HCT116 (cell line): ENCODE measurements around the gene RASL11A. TPM values are rescaled to one million over a fixed set of nuclear protein-coding genes. Genes with fewer than 3 reads are reported as not detected.

Experiments used
- ATAC-seq: fragments of 200-7000 bp; cut with Tn5 transposase; 2 replicates; pipeline ENCODE4 v1.9.1; 2020; ENCODE audit warnings: mild to moderate bottlenecking, moderate library complexity
- BruUV-seq: library from RNA; stranded (reverse); fragments of 400-500 nt; replicated peaks from 2 replicates; lab custom pipeline; 2021; lab: Mats Ljungman, UMichigan
- CTCF ChIA-PET: fragments of 300-600 bp; sonication (Branson Sonifier 250); formaldehyde crosslinking; loops from one replicate; lab custom pipeline; 2021; ENCODE audit warnings: antibody characterized with exemption; lab: Charles Lee
- POLR2A ChIA-PET: fragments of 300-600, 350-600 bp; sonication (Branson Sonifier 250); formaldehyde crosslinking; loops from one replicate; lab custom pipeline; 2021; ENCODE audit warnings: antibody characterized with exemption; lab: Charles Lee
- RAD21 ChIA-PET, 2 experiments: fragments of 300-600 bp; sonication (Branson Sonifier 250); formaldehyde crosslinking; loops; one replicate each; lab custom pipeline; 2023; ENCODE audit warnings: low total read pairs in 2 of 2; ENCODE audit not compliant: uncharacterized antibody in 2 of 2, unreplicated experiment in 2 of 2, low non-redundant PET in 1 of 2; lab: Charles Lee
- DNase-seq: peaks from one replicate; pipeline ENCODE4 v3.0.0-alpha.2; 2010; ENCODE audit warnings: low read depth, low spot score
- H2AFZ ChIP-seq: fragments of 200-600 bp; shearing (Covaris generic), sonication (generic); 2 replicates; pipeline ENCODE4 v1.6.1; 2017; ENCODE audit warnings: low read depth, mixed run types, mixed read lengths, antibody characterized with exemption, low read length; ENCODE audit not compliant: poor library complexity, severe bottlenecking
- H3K27ac ChIP-seq: 2 replicates; pipeline ENCODE4 v1.5.1; 2012; ENCODE audit warnings: low read depth, low read length
- H3K27me3 ChIP-seq: fragments of 200-600 bp; sonication (generic); 2 replicates; pipeline ENCODE4 v1.6.1; 2016; ENCODE audit warnings: mixed run types, low read length, mixed read lengths; ENCODE audit not compliant: insufficient read depth
- H3K36me3 ChIP-seq, 2 experiments: fragments of 200-500 bp in 1 of 2; fragments of 200-600 bp in 1 of 2; sonication (Bioruptor generic) in 1 of 2; sonication (generic) in 1 of 2; 2 replicates each; pipeline versions ENCODE4 v1.5.1 to v1.6.1; 2014 to 2016; ENCODE audit warnings: low read length in 2 of 2, inconsistent platforms in 1 of 2, mixed read lengths in 1 of 2, mixed run types in 1 of 2; ENCODE audit not compliant: insufficient read depth in 2 of 2, control insufficient read depth in 1 of 2
- H3K4me1 ChIP-seq, 2 experiments: fragments of 200-600 bp in 1 of 2; sonication (generic) in 1 of 2; 2 replicates each; pipeline versions ENCODE4 v1.5.1 to v1.6.1; 2012 to 2017; ENCODE audit warnings: low read length in 2 of 2, inconsistent platforms in 1 of 2, mild to moderate bottlenecking in 1 of 2, mixed read lengths in 1 of 2, mixed run types in 1 of 2, moderate library complexity in 1 of 2; ENCODE audit not compliant: insufficient read depth in 2 of 2, control insufficient read depth in 1 of 2
- H3K4me2 ChIP-seq: fragments of 200-600 bp; sonication (generic); 2 replicates; pipeline ENCODE4 v1.6.1; 2017; ENCODE audit warnings: mixed run types, low read length, mixed read lengths
- H3K4me3 ChIP-seq, 2 experiments: fragments of 200-600 bp in 1 of 2; sonication (generic) in 1 of 2; replicated peaks in 1 of 2; 2 replicates each; pipeline ENCODE4 v1.5.1; 2011 to 2016; ENCODE audit warnings: low read length in 2 of 2, control low read depth in 1 of 2, low read depth in 1 of 2, mild to moderate bottlenecking in 1 of 2, mixed read lengths in 1 of 2, mixed run types in 1 of 2
- H3K79me2 ChIP-seq: fragments of 200-600 bp; sonication (generic); 2 replicates; pipeline ENCODE4 v1.6.1; 2017; ENCODE audit warnings: mild to moderate bottlenecking, mixed run types, low read length, moderate library complexity, mixed read lengths; ENCODE audit not compliant: insufficient read depth
- H3K9ac ChIP-seq: fragments of 200-600 bp; sonication (generic); 2 replicates; pipeline ENCODE4 v1.6.1; 2016; ENCODE audit warnings: low read length, mixed read lengths
- H3K9me2 ChIP-seq: fragments of 200-600 bp; sonication (generic), shearing (Covaris generic); 2 replicates; pipeline ENCODE4 v1.6.1; 2017; ENCODE audit warnings: mixed run types, mild to moderate bottlenecking, moderate library complexity; ENCODE audit not compliant: insufficient read depth
- H3K9me3 ChIP-seq, 2 experiments: fragments of 200-500 bp in 1 of 2; fragments of 200-600 bp in 1 of 2; sonication (Bioruptor generic) in 1 of 2; sonication (generic) in 1 of 2; 2 replicates each; pipeline ENCODE4 v1.6.1; 2014 to 2017; ENCODE audit warnings: low read length in 2 of 2, mixed read lengths in 2 of 2, inconsistent platforms in 1 of 2, low read depth in 1 of 2, mild to moderate bottlenecking in 1 of 2, mixed run types in 1 of 2, moderate library complexity in 1 of 2; ENCODE audit not compliant: control insufficient read depth in 1 of 2, insufficient read depth in 1 of 2
- H4K20me1 ChIP-seq: fragments of 200-600 bp; sonication (generic), shearing (Covaris generic); 2 replicates; pipeline ENCODE4 v1.6.1; 2017; ENCODE audit warnings: mixed run types, mild to moderate bottlenecking, moderate library complexity; ENCODE audit not compliant: insufficient read depth
- ATF3 ChIP-seq: IDR thresholded peaks from 2 replicates; pipeline ENCODE4 v1.6.1; 2012
- CBX3 ChIP-seq: IDR thresholded peaks from 2 replicates; pipeline ENCODE4 v1.6.1; 2012; ENCODE audit warnings: low read depth
- CEBPB ChIP-seq: IDR thresholded peaks from 2 replicates; pipeline ENCODE4 v1.6.1; 2012; ENCODE audit warnings: low read depth
- CTCF ChIP-seq, 3 experiments: fragments of 200-600 bp in 1 of 3; sonication (generic) in 1 of 3; IDR thresholded peaks in 2 of 3; conservative IDR thresholded peaks in 1 of 3; 2 replicates each; pipeline ENCODE4 v1.5.1; 2012 to 2017; ENCODE audit warnings: low read depth in 2 of 3, low read length in 2 of 3, antibody characterized with exemption in 1 of 3, borderline replicate concordance in 1 of 3, control low read depth in 1 of 3, mild to moderate bottlenecking in 1 of 3, mixed read lengths in 1 of 3, mixed run types in 1 of 3, moderate library complexity in 1 of 3; ENCODE audit not compliant: insufficient read depth in 1 of 3
- EGR1 ChIP-seq: IDR thresholded peaks from 2 replicates; pipeline ENCODE4 v1.6.1; 2012; ENCODE audit warnings: low read depth
- ELF1 ChIP-seq: IDR thresholded peaks from 2 replicates; pipeline ENCODE4 v1.6.1; 2012; ENCODE audit warnings: low read depth, borderline replicate concordance
- EZH2phosphoT487 ChIP-seq: fragments of 200-600 bp; IDR thresholded peaks from 2 replicates; pipeline ENCODE4 v1.6.1; 2018; ENCODE audit warnings: antibody characterized with exemption, borderline replicate concordance
- FOSL1 ChIP-seq: IDR thresholded peaks from 2 replicates; pipeline ENCODE4 v1.6.1; 2012; ENCODE audit warnings: low read depth
- JUND ChIP-seq: IDR thresholded peaks from 2 replicates; pipeline ENCODE4 v1.6.1; 2012
- POLR2A ChIP-seq: IDR thresholded peaks from 2 replicates; pipeline ENCODE4 v1.7.0; 2011; ENCODE audit warnings: borderline replicate concordance; ENCODE audit not compliant: insufficient read depth, insufficient read length; ENCODE audit errors: extremely low read depth
- POLR2AphosphoS5 ChIP-seq: IDR thresholded peaks from 2 replicates; pipeline ENCODE4 v1.6.1; 2011; ENCODE audit warnings: mild to moderate bottlenecking, low read depth, low read length, moderate library complexity
- REST ChIP-seq: IDR thresholded peaks from 2 replicates; pipeline ENCODE4 v1.6.1; 2012; ENCODE audit warnings: low read depth
- SIN3A ChIP-seq: IDR thresholded peaks from 2 replicates; pipeline ENCODE4 v1.6.1; 2012; ENCODE audit warnings: low read depth
- SP1 ChIP-seq: IDR thresholded peaks from 2 replicates; pipeline ENCODE4 v1.6.1; 2012; ENCODE audit warnings: low read depth
- YY1 ChIP-seq: IDR thresholded peaks from 2 replicates; pipeline ENCODE4 v1.6.1; 2011; ENCODE audit warnings: low read length, low read depth, moderate library complexity, mild to moderate bottlenecking; ENCODE audit not compliant: insufficient replicate concordance; ENCODE audit errors: extremely low read depth
- ZFX ChIP-seq: fragments of 450-650 bp; IDR thresholded peaks from 2 replicates; pipeline ENCODE4 v1.6.1; 2017
- ZNF274 ChIP-seq: fragments of 200-500 bp; sonication (Bioruptor generic); IDR thresholded peaks from 2 replicates; pipeline ENCODE4 v1.6.1; 2014; ENCODE audit warnings: mild to moderate bottlenecking, low read depth, low read length, inconsistent platforms
- intact Hi-C: fragments of 100-400 bp; cut with micrococcal nuclease; formaldehyde crosslinking; loops from 2 replicates; pipeline ENCODE4 v1.10.0; 2022
- total RNA-seq: library from RNA; stranded (reverse); gene quantifications from one replicate; pipeline ENCODE4 v1.2.1, GENCODE V29; 2021; ENCODE audit not compliant: unreplicated experiment

The RASL11A gene
- total RNA-seq, 1 experiment from 2014 or later = 5.0 TPM

GRCh38 chr13:27293076-27293691 lies 22.6 kb downstream of the RASL11A start:
- no peaks in the 10 kb centered on the region for H3K9me3 ChIP-seq
- POLR2A ChIA-PET = no interaction called here
- H3K79me2 ChIP-seq = no peaks in the 10 kb centered on the region
- RAD21 ChIA-PET = no interaction called here
- no peaks in the 10 kb centered on the region for H3K9me2 ChIP-seq
- H3K36me3 ChIP-seq = no peaks in the 10 kb centered on the region
- no TSS peak for BruUV-seq
- H3K9ac ChIP-seq = no peak overlapping the region
- intact Hi-C loops = no loop called here
- H2AFZ ChIP-seq = no peak overlapping the region
- H3K4me2 ChIP-seq = no peak overlapping the region
- DNase-seq = no peak
- H4K20me1 ChIP-seq = no peaks in the 10 kb centered on the region
- no peak for TF ChIP-seq SP1
- no peak for TF ChIP-seq SIN3A
- TF ChIP-seq ELF1 = no peak
- TF ChIP-seq POLR2AphosphoS5 = no peak
- TF ChIP-seq FOSL1 = no peak
- no peak for TF ChIP-seq CBX3
- TF ChIP-seq EZH2phosphoT487 = no peak
- TF ChIP-seq ZNF274 = no peak
- TF ChIP-seq EGR1 = no peak
- TF ChIP-seq CTCF (IDR thresholded peaks at IDR 0.05 in 2 of 3, conservative IDR thresholded peaks at IDR 0.05 in 1 of 3; ENCODE audit: borderline replicate concordance in 1 of 3, insufficient read depth in 1 of 3, low read depth in 2 of 3, low read length in 2 of 3) = no peak
- TF ChIP-seq POLR2A = no peak
- TF ChIP-seq JUND = no peak
- TF ChIP-seq ATF3 = no peak
- TF ChIP-seq CEBPB = no peak
- TF ChIP-seq ZFX = no peak
- no peak for TF ChIP-seq YY1
- TF ChIP-seq REST = no peak
- TF ChIP-seq, all 23 proteins: peak for 0
- ATAC-seq = no peak
- CTCF ChIA-PET = no interaction called here
- no peak overlapping the region for H3K27ac ChIP-seq
- H3K4me3 ChIP-seq = no peak overlapping the region
- H3K27me3 ChIP-seq = no peaks in the 10 kb centered on the region
- no peaks in the 10 kb centered on the region for H3K4me1 ChIP-seq
